OCI-LY7 (cell line): Measurements from ENCODE around the gene TSHZ2. TPM values are rescaled to one million over a fixed set of nuclear protein-coding genes. Genes with fewer than 3 reads are reported as not detected.
A peak's percentile ranks its signal among the peaks of the same experiment; 100 is the strongest.

ENCODE experiments used
- BruUV-seq: library from RNA; stranded (reverse); fragments of 400-500 nt; replicated peaks from 2 replicates; lab custom pipeline; 2021; lab: Mats Ljungman, UMichigan
- CTCF ChIA-PET: fragments of 300-600 bp; sonication (Branson Sonifier 250); formaldehyde crosslinking; loops from one replicate; lab custom pipeline; 2022; ENCODE audit warnings: antibody characterized with exemption; ENCODE audit not compliant: unreplicated experiment; lab: Charles Lee
- POLR2A ChIA-PET: fragments of 300-600 bp; sonication (Branson Sonifier 250); formaldehyde crosslinking; loops from one replicate; lab custom pipeline; 2022; ENCODE audit warnings: antibody characterized with exemption; lab: Charles Lee
- DNase-seq: peaks from one replicate; pipeline ENCODE4 v3.0.0-alpha.2; 2015; ENCODE audit warnings: low spot score
- H2AFZ ChIP-seq: fragments of 200-600 bp; sonication (generic), shearing (Covaris generic); 2 replicates; pipeline ENCODE4 v1.6.1; 2014; ENCODE audit warnings: mild to moderate bottlenecking, antibody characterized with exemption, low read length, moderate library complexity
- H3K27ac ChIP-seq: fragments of 200-600 bp; sonication (generic); 2 replicates; pipeline ENCODE4 v1.5.1; 2014; ENCODE audit warnings: mixed run types, low read depth, mild to moderate bottlenecking, moderate library complexity, low read length, inconsistent platforms; ENCODE audit not compliant: poor library complexity, severe bottlenecking
- H3K36me3 ChIP-seq: fragments of 200-600 bp; sonication (generic); 2 replicates; pipeline ENCODE4 v1.6.1; 2014; ENCODE audit warnings: mild to moderate bottlenecking, antibody characterized with exemption, low read length, moderate library complexity, mixed read lengths; ENCODE audit not compliant: insufficient read depth
- H3K4me1 ChIP-seq: fragments of 200-600 bp; sonication (generic); 2 replicates; pipeline ENCODE4 v1.5.1; 2014; ENCODE audit warnings: mild to moderate bottlenecking, low read length; ENCODE audit not compliant: insufficient read depth, poor library complexity, severe bottlenecking
- H3K4me2 ChIP-seq: fragments of 200-600 bp; sonication (generic); 2 replicates; pipeline ENCODE4 v1.6.1; 2014; ENCODE audit warnings: mild to moderate bottlenecking, low read length
- H3K4me3 ChIP-seq: fragments of 200-600 bp; sonication (generic); 2 replicates; pipeline ENCODE4 v1.5.1; 2014; ENCODE audit warnings: mild to moderate bottlenecking, low read depth, low read length; ENCODE audit not compliant: poor library complexity, severe bottlenecking
- H3K79me2 ChIP-seq: fragments of 200-600 bp; sonication (generic); 2 replicates; pipeline ENCODE4 v1.6.1; 2016; ENCODE audit warnings: low read depth, mild to moderate bottlenecking, low read length, moderate library complexity, mixed read lengths; ENCODE audit not compliant: insufficient read depth
- H3K9me2 ChIP-seq: fragments of 200-600 bp; sonication (generic); 2 replicates; pipeline ENCODE4 v1.6.1; 2016; ENCODE audit warnings: mild to moderate bottlenecking, low read length, mixed read lengths; ENCODE audit not compliant: insufficient read depth
- H3K9me3 ChIP-seq: fragments of 200-600 bp; sonication (generic); 2 replicates; pipeline ENCODE4 v1.6.1; 2014; ENCODE audit warnings: mild to moderate bottlenecking, mixed run types, low read length, mixed read lengths
- H4K20me1 ChIP-seq: fragments of 200-600 bp; sonication (generic); 2 replicates; pipeline ENCODE4 v1.6.1; 2014; ENCODE audit warnings: mild to moderate bottlenecking, antibody characterized with exemption, low read length, moderate library complexity, mixed read lengths; ENCODE audit not compliant: insufficient read depth
- CTCF ChIP-seq: fragments of 200-600 bp; sonication (generic); conservative IDR thresholded peaks from 2 replicates; pipeline ENCODE4 v1.5.1; 2014; ENCODE audit warnings: mild to moderate bottlenecking, antibody characterized with exemption, low read length, moderate library complexity, mixed read lengths
- EZH2phosphoT487 ChIP-seq: fragments of 200-600 bp; sonication (generic); IDR thresholded peaks from 2 replicates; pipeline ENCODE4 v1.6.1; 2018; ENCODE audit warnings: low read depth, borderline replicate concordance, mild to moderate bottlenecking, mixed run types, antibody characterized with exemption, low read length, moderate library complexity, mixed read lengths
- intact Hi-C: fragments of 100-400 bp; cut with micrococcal nuclease; formaldehyde crosslinking; loops from one replicate; pipeline ENCODE4 v1.10.0; 2022; ENCODE audit not compliant: unreplicated experiment
- total RNA-seq, 2 experiments: library from RNA; depleted of rRNA in 1 of 2; stranded (reverse); fragments of >200 nt in 1 of 2; shearing (Covaris generic) in 1 of 2; gene quantifications; 2 replicates each; pipeline ENCODE4 v1.2.3, GENCODE V29; 2014 to 2022

Gene TSHZ2
- total RNA-seq, 2 experiments from 2014 or later = not detected

DNA sequence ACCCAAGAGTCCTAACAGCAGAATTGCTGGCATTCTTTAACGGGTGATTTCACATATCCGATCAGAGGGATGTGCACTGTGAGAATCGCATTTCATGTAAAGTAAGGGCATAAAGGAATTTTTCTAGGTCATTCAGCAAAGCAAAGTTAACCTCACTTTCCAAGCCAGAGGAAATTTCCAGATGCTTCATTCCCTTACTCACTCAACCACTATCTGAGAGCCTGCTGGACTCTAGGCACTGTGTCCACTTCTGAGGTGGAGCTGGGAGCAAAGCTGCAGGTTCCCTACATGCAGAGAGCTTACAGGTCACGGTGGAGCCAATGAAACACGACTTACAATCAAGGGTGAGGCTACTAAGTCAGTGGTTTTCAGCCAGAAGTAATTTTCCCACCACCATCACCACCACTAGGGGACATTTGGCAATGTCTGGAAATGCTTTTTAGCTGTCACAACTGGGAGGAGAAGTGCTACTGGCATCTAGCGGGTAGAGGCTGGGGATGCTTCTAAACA is 34.5 kb upstream of the TSHZ2 start:
- H2AFZ ChIP-seq = no peak overlapping the region
- BruUV-seq = no TSS peak
- no peaks in the 10 kb centered on the region for H3K4me1 ChIP-seq
- H3K27ac ChIP-seq = no peak overlapping the region
- H3K4me3 ChIP-seq = no peak overlapping the region
- H3K36me3 ChIP-seq = no peaks in the 10 kb centered on the region
- ChIA-PET CTCF (no interaction called here), POLR2A (no interaction called here)
- no peak for DNase-seq
- no peaks in the 10 kb centered on the region for H3K9me2 ChIP-seq
- no peaks in the 10 kb centered on the region for H4K20me1 ChIP-seq
- no peak overlapping the region for H3K4me2 ChIP-seq
- TF ChIP-seq EZH2phosphoT487 = no peak
- peak; percentile 38; the same call in 1 of the 2 replicates for TF ChIP-seq CTCF
- H3K79me2 ChIP-seq = no peaks in the 10 kb centered on the region
- intact Hi-C loops = loop anchor here (10.0 kb wide), 2 partner anchors 63 to 277 kb away; no protein-coding TSS in a partner anchor
- H3K9me3 ChIP-seq = no peaks in the 10 kb centered on the region

- Histone ChIP-seq H3K9me2 (no peaks in the 10 kb centered on the region), H3K79me2 (no peaks in the 10 kb centered on the region), H3K9me3 (no peaks in the 10 kb centered on the region), H3K4me1 (no peaks in the 10 kb centered on the region), H3K4me2 (no peak overlapping the region), H3K27ac (no peak overlapping the region), H4K20me1 (no peaks in the 10 kb centered on the region), H2AFZ (0 out of 2 replicates have a peak overlapping the region, but pooled peaks have one; percentile 1), H3K4me3 (no peak overlapping the region), H3K36me3 (no peaks in the 10 kb centered on the region)
- no peak for DNase-seq
- ChIA-PET POLR2A (no interaction called here), CTCF (no interaction called here)
- BruUV-seq = no TSS peak
- no peak for TF ChIP-seq EZH2phosphoT487
- TF ChIP-seq CTCF = no peak
- intact Hi-C loops = loop anchor here (10.0 kb wide), 2 partner anchors 64 to 276 kb away; no protein-coding TSS in a partner anchor
Measured at GRCh38 chr20:52939141-52939540, 33.0 kb upstream of the TSHZ2 start.

DNA sequence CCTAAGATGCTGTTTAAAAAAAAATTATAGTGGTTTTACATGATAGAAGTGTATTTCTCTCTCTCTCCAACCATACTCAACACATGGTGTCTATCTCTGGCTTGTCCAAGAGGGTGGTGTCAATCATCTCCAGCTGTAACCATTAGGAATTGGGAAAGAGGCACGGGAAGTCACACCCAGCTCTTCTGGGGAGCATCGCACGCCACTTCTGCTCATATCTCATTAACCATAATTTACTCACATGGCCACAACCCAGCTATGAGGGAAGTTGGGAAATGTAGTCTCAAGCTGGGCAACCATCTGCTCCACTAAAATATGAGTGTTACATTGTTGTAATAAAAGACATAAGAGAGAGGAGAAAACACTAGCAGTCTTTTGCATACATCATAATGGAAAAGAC is 30.4 kb upstream of the TSHZ2 start:
- ChIA-PET POLR2A (interaction anchor here (0.7 kb wide), 1 partner anchor 12 kb away, joined by 4 read pairs; no protein-coding TSS in a partner anchor), CTCF (no interaction called here)
- Histone ChIP-seq H3K9me3 (no peaks in the 10 kb centered on the region), H3K79me2 (no peaks in the 10 kb centered on the region), H3K27ac (no peak overlapping the region), H3K36me3 (no peaks in the 10 kb centered on the region), H3K4me3 (no peak overlapping the region), H3K4me2 (no peak overlapping the region), H2AFZ (0 out of 2 replicates have a peak overlapping the region, but pooled peaks have one; percentile 21), H4K20me1 (no peaks in the 10 kb centered on the region), H3K9me2 (no peaks in the 10 kb centered on the region), H3K4me1 (no peaks in the 10 kb centered on the region)
- TF ChIP-seq CTCF (no peak), EZH2phosphoT487 (no peak)
- intact Hi-C loops = no loop called here
- no peak for DNase-seq
- BruUV-seq = no TSS peak
